Gastroesophageal sphincter (tissue), 4 donors: ENCODE results near the gene IGHMBP2. TPM values are rescaled to one million over a fixed set of nuclear protein-coding genes. Genes with fewer than 3 reads are reported as not detected.
A peak's percentile ranks its signal among the peaks of the same experiment; 100 is the strongest.

Experiments used
- ATAC-seq: fragments of 150-250 bp; one replicate; pipeline ENCODE4 v1.9.1; 2016; ENCODE audit warnings: mild to moderate bottlenecking, moderate library complexity
- H3K27ac ChIP-seq, 4 donors: fragments of 200-600 bp; sonication (generic) in 3 of 4; 1 replicate in 3 of 4; 2 replicates in 1 of 4; pipeline ENCODE4 v1.5.1; 2016 to 2019
- H3K27me3 ChIP-seq: fragments of 200-600 bp; sonication (generic); one replicate; pipeline ENCODE4 v1.5.1; 2019
- H3K36me3 ChIP-seq, 2 donors: fragments of 200-600 bp; sonication (generic); one replicate each; pipeline ENCODE4 v1.5.1; 2019; ENCODE audit warnings: control low read depth in 1 of 2
- H3K4me1 ChIP-seq, 3 donors: fragments of 200-600 bp; sonication (generic); 1 replicate in 2 of 3; 2 replicates in 1 of 3; pipeline ENCODE4 v1.5.1; 2016 to 2019; ENCODE audit warnings: control low read depth in 2 of 3
- H3K4me3 ChIP-seq, 2 donors: fragments of 200-600 bp; sonication (generic); one replicate each; pipeline ENCODE4 v1.5.1; 2019; ENCODE audit warnings: mild to moderate bottlenecking in 1 of 2, moderate library complexity in 1 of 2
- H3K9me3 ChIP-seq, 3 donors: fragments of 200-600 bp; sonication (generic); one replicate each; pipeline ENCODE4 v1.5.1; 2017 to 2019; ENCODE audit warnings: control low read depth in 2 of 3
- CTCF ChIP-seq, 4 experiments: fragments of 200-600 bp in 2 of 4; fragments of 450-650 bp in 2 of 4; sonication (generic) in 1 of 4; IDR thresholded peaks; one replicate each; pipeline ENCODE4 v1.5.1; 2017 to 2019; ENCODE audit warnings: antibody characterized with exemption in 4 of 4, mild to moderate bottlenecking in 2 of 4, moderate library complexity in 2 of 4
- EP300 ChIP-seq: sonication (generic); formaldehyde crosslinking; IDR thresholded peaks from one replicate; pipeline ENCODE4 v1.6.1; 2017; ENCODE audit warnings: antibody characterized with exemption, mild to moderate bottlenecking
- POLR2A ChIP-seq, 2 donors: fragments of 450-650 bp; IDR thresholded peaks; one replicate each; pipeline ENCODE4 v1.6.1; 2017; ENCODE audit warnings: antibody characterized with exemption in 2 of 2, mild to moderate bottlenecking in 2 of 2, moderate library complexity in 1 of 2
- POLR2AphosphoS5 ChIP-seq: sonication (generic); formaldehyde crosslinking; IDR thresholded peaks from one replicate; pipeline ENCODE4 v1.6.1; 2017; ENCODE audit warnings: antibody characterized with exemption
- WGBS, 2 donors: methylation state at CpG; one replicate each; pipeline ENCODE4 v1.1.5; 2018; ENCODE audit warnings: low coverage in 1 of 2; 5-methylcytosine and 5-hydroxymethylcytosine counted together
- total RNA-seq, 4 donors: library from RNA; depleted of rRNA; stranded (reverse); fragments of >200 nt; gene quantifications; one replicate each; pipeline ENCODE4 v1.1.0, GENCODE V29; 2016

The IGHMBP2 gene
- total RNA-seq, 4 donors from 2014 or later: 20.9 to 31.8 (median 24.9) TPM

GRCh38 chr11:68936358-68936636, 32.6 kb downstream of the IGHMBP2 start:
- Histone ChIP-seq H3K4me3 (no peak overlapping the region), H3K9me3 (no peaks in the 10 kb centered on the region), H3K27me3 (no peaks in the 10 kb centered on the region), H3K27ac (peak overlapping the region in 3 of 4 donors; percentile 88 to 93 (median 91)), H3K36me3 (peaks cover 0 to 93% of the 10 kb centered on the region in 2 donors), H3K4me1 (peaks cover 0 to 100% (median 3%) of the 10 kb centered on the region in 3 donors)
- WGBS, 2 donors: 95% methylated on average over 7 of the region's 10 CpGs; no CpG with 5 or more reads in 1 of the 2 donors
- ATAC-seq: no peak
- TF ChIP-seq POLR2AphosphoS5: no peak
- TF ChIP-seq POLR2A (IDR thresholded peaks at IDR 0.05): no peak
- TF ChIP-seq CTCF (IDR thresholded peaks at IDR 0.05): no peak

- ATAC-seq: no peak
- WGBS, 2 donors: 94% methylated on average over 5 of the region's 29 CpGs; no CpG with 5 or more reads in 1 of the 2 donors
- H3K4me1 ChIP-seq: peaks cover 0 to 100% (median 3%) of the 10 kb centered on the region in 3 donors
- peaks cover 0 to 88% of the 10 kb centered on the region in 2 donors for H3K36me3 ChIP-seq
- no peak overlapping the region for H3K4me3 ChIP-seq
- TF ChIP-seq CTCF (IDR thresholded peaks at IDR 0.05): no peak
- no peak for TF ChIP-seq EP300
- TF ChIP-seq POLR2AphosphoS5: no peak
- TF ChIP-seq POLR2A (IDR thresholded peaks at IDR 0.05): no peak
- H3K27ac ChIP-seq: peak overlapping the region in 3 of 4 donors; percentile 91 to 97 (median 93)
- no peaks in the 10 kb centered on the region for H3K27me3 ChIP-seq
- H3K9me3 ChIP-seq: no peaks in the 10 kb centered on the region
These were observed 33.3 kb downstream of the IGHMBP2 start for GRCh38 chr11:68936676-68937620.

GRCh38 chr11:68938088-68938487, 34.4 kb downstream of the IGHMBP2 start:
- no peaks in the 10 kb centered on the region for H3K9me3 ChIP-seq
- H3K4me3 ChIP-seq: no peak overlapping the region
- peak overlapping the region; percentile 17 to 97 (median 92) for H3K27ac ChIP-seq
- no peak for TF ChIP-seq EP300
- TF ChIP-seq POLR2A (IDR thresholded peaks at IDR 0.05): no peak
- no peak for TF ChIP-seq CTCF (IDR thresholded peaks at IDR 0.05)
- TF ChIP-seq POLR2AphosphoS5: no peak
- H3K27me3 ChIP-seq: no peaks in the 10 kb centered on the region
- no peak for ATAC-seq
- H3K36me3 ChIP-seq: peaks cover 0 to 79% of the 10 kb centered on the region in 2 donors
- 50% methylated on average over 1 to 2 of the region's 18 CpGs for WGBS, 2 donors
- peaks cover 0 to 100% (median 9%) of the 10 kb centered on the region in 3 donors for H3K4me1 ChIP-seq

- no peak for ATAC-seq
- H3K36me3 ChIP-seq: peaks cover 0 to 70% of the 10 kb centered on the region in 2 donors
- no peak overlapping the region for H3K4me3 ChIP-seq
- no peaks in the 10 kb centered on the region for H3K27me3 ChIP-seq
- H3K4me1 ChIP-seq: peaks cover 3 to 100% (median 9%) of the 10 kb centered on the region in 3 donors
- TF ChIP-seq POLR2A (IDR thresholded peaks at IDR 0.05): no peak
- no peak for TF ChIP-seq POLR2AphosphoS5
- TF ChIP-seq EP300: no peak
- TF ChIP-seq CTCF (IDR thresholded peaks at IDR 0.05): no peak
- peak overlapping the region; percentile 17 to 97 (median 92) for H3K27ac ChIP-seq
- WGBS, 2 donors: 74% methylated on average over 5 of the region's 17 CpGs; no CpG with 5 or more reads in 1 of the 2 donors
- no peaks in the 10 kb centered on the region for H3K9me3 ChIP-seq
These were observed 35.3 kb downstream of the IGHMBP2 start for GRCh38 chr11:68938816-68939582.
